ENCODE results near the gene PIGV. TPM values are rescaled to one million over a fixed set of nuclear protein-coding genes. Genes with fewer than 3 reads are reported as not detected.

PIGV gene
- total RNA-seq, 1 donor from 2014 or later = 20.1 TPM

GRCh38 chr1:26814893-26815292, 27.1 kb downstream of the PIGV start:
- intact Hi-C loops (cut with micrococcal nuclease) = loop anchor here (5.0 kb wide), 1 partner anchor 62 kb away; no protein-coding TSS in a partner anchor
- H3K4me1 Mint-ChIP-seq (ENCODE audit: low read depth) = peaks cover 15% of the 10 kb centered on the region
- no peak overlapping the region for H3K27ac Mint-ChIP-seq
- no peaks in the 10 kb centered on the region for H3K36me3 Mint-ChIP-seq (ENCODE audit: low read depth)
- no peaks in the 10 kb centered on the region for H3K9me3 Mint-ChIP-seq
- H3K27me3 Mint-ChIP-seq (ENCODE audit: low read depth) = no peaks in the 10 kb centered on the region
- no peak for DNase-seq (ENCODE audit: low spot score)
- no peak overlapping the region for H3K4me3 Mint-ChIP-seq (ENCODE audit: low read depth)

- Mint-ChIP-seq H3K9me3 (no peaks in the 10 kb centered on the region), H3K4me1 (ENCODE audit: low read depth) (peaks cover 16% of the 10 kb centered on the region), H3K27ac (no peak overlapping the region), H3K27me3 (ENCODE audit: low read depth) (no peaks in the 10 kb centered on the region), H3K4me3 (ENCODE audit: low read depth) (no peak overlapping the region), H3K36me3 (ENCODE audit: low read depth) (no peaks in the 10 kb centered on the region)
- DNase-seq (ENCODE audit: low spot score) = no peak
- intact Hi-C loops (cut with micrococcal nuclease) = no loop called here
Measured at GRCh38 chr1:26820784-26821269, 33.1 kb downstream of the PIGV start.

- no peaks in the 10 kb centered on the region for H3K27me3 Mint-ChIP-seq (ENCODE audit: low read depth)
- peaks cover 22% of the 10 kb centered on the region for H3K4me1 Mint-ChIP-seq (ENCODE audit: low read depth)
- no peak overlapping the region for H3K4me3 Mint-ChIP-seq (ENCODE audit: low read depth)
- intact Hi-C loops (cut with micrococcal nuclease) = no loop called here
- no peak overlapping the region for H3K27ac Mint-ChIP-seq
- H3K36me3 Mint-ChIP-seq (ENCODE audit: low read depth) = peaks cover 6% of the 10 kb centered on the region
- DNase-seq (ENCODE audit: low spot score) = no peak
- H3K9me3 Mint-ChIP-seq = no peaks in the 10 kb centered on the region
Measured at GRCh38 chr1:26822737-26823395, 35.1 kb downstream of the PIGV start.

- no peak for DNase-seq (ENCODE audit: low spot score)
- Mint-ChIP-seq H3K4me1 (ENCODE audit: low read depth) (peaks cover 41% of the 10 kb centered on the region), H3K27me3 (ENCODE audit: low read depth) (no peaks in the 10 kb centered on the region), H3K4me3 (ENCODE audit: low read depth) (no peak overlapping the region), H3K9me3 (no peaks in the 10 kb centered on the region), H3K36me3 (ENCODE audit: low read depth) (peaks cover 23% of the 10 kb centered on the region), H3K27ac (no peak overlapping the region)
- intact Hi-C loops (cut with micrococcal nuclease) = loop anchor here (5.0 kb wide), 1 partner anchor 53 kb away; no protein-coding TSS in a partner anchor
Measured at GRCh38 chr1:26824731-26825130, 37.0 kb downstream of the PIGV start.

GRCh38 chr1:26826261-26827105, 38.7 kb downstream of the PIGV start, which contains the start of gene ZDHHC18:
TSS of gene ZDHHC18 (plus strand) at chr1:26826688. CDS start at chr1:26826805, 117 bp downstream.
- Mint-ChIP-seq H3K36me3 (ENCODE audit: low read depth) (peaks cover 37% of the 10 kb centered on the region), H3K4me3 (ENCODE audit: low read depth) (peak within 1 kb of the TSS; percentile 92)
- intact Hi-C loops (cut with micrococcal nuclease) = loop anchor here (5.0 kb wide), 1 partner anchor 51 kb away; no protein-coding TSS in a partner anchor

GRCh38 chr1:26827106-26827604, 39.4 kb downstream of the PIGV start:
- no peaks in the 10 kb centered on the region for H3K9me3 Mint-ChIP-seq
- intact Hi-C loops (cut with micrococcal nuclease) = loop anchor here (5.0 kb wide), 1 partner anchor 50 kb away; no protein-coding TSS in a partner anchor
- H3K4me1 Mint-ChIP-seq (ENCODE audit: low read depth) = peaks cover 42% of the 10 kb centered on the region
- peak overlapping the region; percentile 87 for H3K27ac Mint-ChIP-seq
- peaks cover 42% of the 10 kb centered on the region for H3K36me3 Mint-ChIP-seq (ENCODE audit: low read depth)
- H3K27me3 Mint-ChIP-seq (ENCODE audit: low read depth) = no peaks in the 10 kb centered on the region
- no peak for DNase-seq (ENCODE audit: low spot score)
- H3K4me3 Mint-ChIP-seq (ENCODE audit: low read depth) = peak overlapping the region; percentile 91

More at GRCh38 chr1:26826261-26827105, 38.7 kb downstream of the PIGV start, which contains the start of gene ZDHHC18:
- Mint-ChIP-seq H3K9me3 (no peaks in the 10 kb centered on the region), H3K27ac (peak within 1 kb of the TSS; percentile 93), H3K4me1 (ENCODE audit: low read depth) (peaks cover 37% of the 10 kb centered on the region), H3K27me3 (ENCODE audit: low read depth) (no peaks in the 10 kb centered on the region)
- peak; percentile 67 for DNase-seq (ENCODE audit: low spot score)

GRCh38 chr1:26827663-26828062, 39.9 kb downstream of the PIGV start:
- no peaks in the 10 kb centered on the region for H3K9me3 Mint-ChIP-seq
- peaks cover 47% of the 10 kb centered on the region for H3K36me3 Mint-ChIP-seq (ENCODE audit: low read depth)
- H3K4me3 Mint-ChIP-seq (ENCODE audit: low read depth) = peak overlapping the region; percentile 91
- H3K27ac Mint-ChIP-seq = peak overlapping the region; percentile 87
- intact Hi-C loops (cut with micrococcal nuclease) = loop anchor here (2.0 to 5.0 kb wide), 2 partner anchors 17 to 50 kb away; no protein-coding TSS in a partner anchor
- DNase-seq (ENCODE audit: low spot score) = no peak
- H3K4me1 Mint-ChIP-seq (ENCODE audit: low read depth) = peaks cover 47% of the 10 kb centered on the region
- no peaks in the 10 kb centered on the region for H3K27me3 Mint-ChIP-seq (ENCODE audit: low read depth)

GRCh38 chr1:26828411-26828991, 40.8 kb downstream of the PIGV start:
- Mint-ChIP-seq H3K27me3 (ENCODE audit: low read depth) (no peaks in the 10 kb centered on the region), H3K36me3 (ENCODE audit: low read depth) (peaks cover 55% of the 10 kb centered on the region), H3K27ac (peak overlapping the region; percentile 87), H3K4me1 (ENCODE audit: low read depth) (peaks cover 52% of the 10 kb centered on the region), H3K4me3 (ENCODE audit: low read depth) (peak overlapping the region; percentile 91), H3K9me3 (no peaks in the 10 kb centered on the region)
- DNase-seq (ENCODE audit: low spot score) = no peak
- intact Hi-C loops (cut with micrococcal nuclease) = loop anchor here (2.0 to 5.0 kb wide), 2 partner anchors 18 to 49 kb away; no protein-coding TSS in a partner anchor

- Mint-ChIP-seq H3K27ac (peak overlapping the region; percentile 87), H3K4me1 (ENCODE audit: low read depth) (peaks cover 61% of the 10 kb centered on the region), H3K27me3 (ENCODE audit: low read depth) (no peaks in the 10 kb centered on the region), H3K4me3 (ENCODE audit: low read depth) (peak overlapping the region; percentile 91), H3K36me3 (ENCODE audit: low read depth) (peaks cover 64% of the 10 kb centered on the region), H3K9me3 (no peaks in the 10 kb centered on the region)
- intact Hi-C loops (cut with micrococcal nuclease) = loop anchor here (2.0 to 5.0 kb wide), 2 partner anchors 19 to 48 kb away; no protein-coding TSS in a partner anchor
- DNase-seq (ENCODE audit: low spot score) = no peak
Measured at GRCh38 chr1:26829184-26829911, 41.6 kb downstream of the PIGV start.

GRCh38 chr1:26831059-26831458, 43.3 kb downstream of the PIGV start:
- intact Hi-C loops (cut with micrococcal nuclease) = no loop called here
- no peak overlapping the region for H3K4me3 Mint-ChIP-seq (ENCODE audit: low read depth)
- DNase-seq (ENCODE audit: low spot score) = no peak
- no peaks in the 10 kb centered on the region for H3K27me3 Mint-ChIP-seq (ENCODE audit: low read depth)
- H3K36me3 Mint-ChIP-seq (ENCODE audit: low read depth) = peaks cover 80% of the 10 kb centered on the region
- H3K9me3 Mint-ChIP-seq = no peaks in the 10 kb centered on the region
- H3K27ac Mint-ChIP-seq = peak overlapping the region; percentile 60
- peaks cover 62% of the 10 kb centered on the region for H3K4me1 Mint-ChIP-seq (ENCODE audit: low read depth)

GRCh38 chr1:26831546-26832248, 43.9 kb downstream of the PIGV start:
- DNase-seq (ENCODE audit: low spot score) = no peak

More at GRCh38 chr1:26831546-26832248, 43.9 kb downstream of the PIGV start:
- H3K4me1 Mint-ChIP-seq (ENCODE audit: low read depth) = peaks cover 62% of the 10 kb centered on the region
- H3K4me3 Mint-ChIP-seq (ENCODE audit: low read depth) = no peak overlapping the region
- intact Hi-C loops (cut with micrococcal nuclease) = loop anchor here (2.0 kb wide), 1 partner anchor 43 kb away; no protein-coding TSS in a partner anchor
- peaks cover 85% of the 10 kb centered on the region for H3K36me3 Mint-ChIP-seq (ENCODE audit: low read depth)
- peak overlapping the region; percentile 96 for H3K27ac Mint-ChIP-seq
- no peaks in the 10 kb centered on the region for H3K9me3 Mint-ChIP-seq
- H3K27me3 Mint-ChIP-seq (ENCODE audit: low read depth) = no peaks in the 10 kb centered on the region
